Progenitor cell of endocrine pancreas (in vitro differentiated cells): ENCODE results near the gene CYP27B1. TPM values are rescaled to one million over a fixed set of nuclear protein-coding genes. Genes with fewer than 3 reads are reported as not detected.

Experiments
- DNase-seq: peaks from one replicate; pipeline ENCODE4 v3.0.0; 2021; ENCODE audit warnings: low spot score; ENCODE audit not compliant: unreplicated experiment
- H3K27ac Mint-ChIP-seq: 2 replicates; pipeline ENCODE4 v1.8.0; 2021; ENCODE audit warnings: mild to moderate bottlenecking, moderate library complexity, mixed read lengths
- H3K27me3 Mint-ChIP-seq: 2 replicates; pipeline ENCODE4 v1.8.0; 2021; ENCODE audit warnings: mixed read lengths
- H3K36me3 Mint-ChIP-seq: 2 replicates; pipeline ENCODE4 v1.8.0; 2022; ENCODE audit warnings: mixed read lengths; ENCODE audit not compliant: insufficient read depth
- H3K4me1 Mint-ChIP-seq: 2 replicates; pipeline ENCODE4 v1.8.0; 2021; ENCODE audit warnings: low read depth, mixed read lengths
- H3K4me3 Mint-ChIP-seq: 2 replicates; pipeline ENCODE4 v1.8.0; 2021; ENCODE audit warnings: low read depth, mild to moderate bottlenecking, moderate library complexity, mixed read lengths
- H3K9me3 Mint-ChIP-seq: 2 replicates; pipeline ENCODE4 v1.8.0; 2021; ENCODE audit warnings: low read depth, mixed read lengths
- total RNA-seq: library from RNA; stranded (reverse); gene quantifications from 2 replicates; pipeline ENCODE4 v1.2.1, GENCODE V29; 2021
- TF ChIP-seq, protein P1 (sequence below): fragments of 200-600 bp; sonication (generic); IDR thresholded peaks from one replicate; pipeline ENCODE4 v1.5.0; 2021; ENCODE audit warnings: antibody characterized with exemption, mild to moderate bottlenecking; ENCODE audit not compliant: unreplicated experiment

CYP27B1 gene
- total RNA-seq, 1 donor from 2014 or later = 2.0 TPM

- H3K36me3 Mint-ChIP-seq = peaks cover 12% of the 10 kb centered on the region
Observed at GRCh38 chr12:57783466-57783801, 16.6 kb upstream of the CYP27B1 start.

DNA sequence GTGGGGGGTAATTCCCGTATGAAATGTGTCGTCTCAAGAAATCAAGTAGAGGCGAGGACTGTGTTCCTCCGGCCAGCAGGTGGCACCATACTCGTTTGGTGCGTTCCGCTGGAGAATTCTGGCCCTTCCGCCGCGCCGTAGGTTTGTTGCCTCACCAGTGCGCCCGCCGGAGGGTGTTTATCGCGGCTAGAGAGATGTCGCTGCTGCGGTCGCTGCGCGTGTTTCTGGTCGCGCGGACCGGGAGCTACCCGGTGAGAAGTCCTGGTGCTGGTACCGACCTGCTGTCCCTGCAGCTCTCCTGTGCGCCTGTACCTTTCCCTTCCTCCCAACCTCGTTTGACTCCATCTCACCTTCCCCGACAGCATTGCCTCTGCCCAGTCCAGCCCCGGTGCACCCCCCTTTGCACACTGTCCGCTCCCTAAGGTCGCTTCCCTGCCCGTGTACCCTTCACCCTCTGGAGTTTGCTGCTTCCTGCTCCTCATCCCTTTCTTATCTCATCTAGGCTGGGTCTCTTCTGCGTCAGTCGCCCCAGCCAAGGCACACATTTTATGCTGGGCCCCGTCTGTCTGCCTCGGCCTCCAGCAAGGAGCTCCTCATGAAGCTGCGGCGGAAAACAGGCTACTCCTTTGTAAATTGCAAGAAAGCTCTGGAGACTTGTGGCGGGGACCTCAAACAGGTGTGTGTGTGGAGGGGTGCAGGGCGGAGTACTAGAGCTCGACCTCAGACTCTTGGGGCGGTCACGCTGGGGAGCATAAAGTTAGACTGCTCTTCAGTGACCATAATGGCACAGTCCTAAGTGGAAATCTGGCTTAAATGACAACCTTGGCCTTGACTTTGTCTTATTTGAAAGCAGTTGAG is 16.0 kb upstream of the CYP27B1 start, which contains the start of gene TSFM:
Gene TSFM (plus strand): TSS at position 180 of the 858 bp plus-strand sequence. CDS start 15 bp downstream, at position 195.
- H3K27me3 Mint-ChIP-seq = no peaks in the 10 kb centered on the region
- peaks cover 11% of the 10 kb centered on the region for H3K36me3 Mint-ChIP-seq
- TF ChIP-seq, protein P1, sequence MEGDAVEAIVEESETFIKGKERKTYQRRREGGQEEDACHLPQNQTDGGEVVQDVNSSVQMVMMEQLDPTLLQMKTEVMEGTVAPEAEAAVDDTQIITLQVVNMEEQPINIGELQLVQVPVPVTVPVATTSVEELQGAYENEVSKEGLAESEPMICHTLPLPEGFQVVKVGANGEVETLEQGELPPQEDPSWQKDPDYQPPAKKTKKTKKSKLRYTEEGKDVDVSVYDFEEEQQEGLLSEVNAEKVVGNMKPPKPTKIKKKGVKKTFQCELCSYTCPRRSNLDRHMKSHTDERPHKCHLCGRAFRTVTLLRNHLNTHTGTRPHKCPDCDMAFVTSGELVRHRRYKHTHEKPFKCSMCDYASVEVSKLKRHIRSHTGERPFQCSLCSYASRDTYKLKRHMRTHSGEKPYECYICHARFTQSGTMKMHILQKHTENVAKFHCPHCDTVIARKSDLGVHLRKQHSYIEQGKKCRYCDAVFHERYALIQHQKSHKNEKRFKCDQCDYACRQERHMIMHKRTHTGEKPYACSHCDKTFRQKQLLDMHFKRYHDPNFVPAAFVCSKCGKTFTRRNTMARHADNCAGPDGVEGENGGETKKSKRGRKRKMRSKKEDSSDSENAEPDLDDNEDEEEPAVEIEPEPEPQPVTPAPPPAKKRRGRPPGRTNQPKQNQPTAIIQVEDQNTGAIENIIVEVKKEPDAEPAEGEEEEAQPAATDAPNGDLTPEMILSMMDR = peak; percentile 99
- peak within 1 kb of the TSS; percentile 96 for H3K27ac Mint-ChIP-seq
- peak within 1 kb of the TSS; percentile 100 for H3K4me3 Mint-ChIP-seq
- peaks cover 12% of the 10 kb centered on the region for H3K4me1 Mint-ChIP-seq
- H3K9me3 Mint-ChIP-seq = no peaks in the 10 kb centered on the region
- peak; percentile 93 for DNase-seq

More at GRCh38 chr12:57783466-57783801, 16.6 kb upstream of the CYP27B1 start:
- no peak overlapping the region for H3K27ac Mint-ChIP-seq
- H3K4me3 Mint-ChIP-seq = peak overlapping the region; percentile 100
- DNase-seq = no peak
- no peaks in the 10 kb centered on the region for H3K9me3 Mint-ChIP-seq
- TF ChIP-seq, protein P1 = no peak
- H3K27me3 Mint-ChIP-seq = no peaks in the 10 kb centered on the region
- H3K4me1 Mint-ChIP-seq = peaks cover 12% of the 10 kb centered on the region

- Mint-ChIP-seq H3K9me3 (no peaks in the 10 kb centered on the region), H3K27ac (peak overlapping the region; percentile 96), H3K4me3 (peak overlapping the region; percentile 100), H3K36me3 (peaks cover 9% of the 10 kb centered on the region), H3K27me3 (no peaks in the 10 kb centered on the region), H3K4me1 (peaks cover 12% of the 10 kb centered on the region)
- DNase-seq = no peak
- TF ChIP-seq, protein P1 = no peak
Observed at GRCh38 chr12:57782243-57782607, 15.3 kb upstream of the CYP27B1 start.

GRCh38 chr12:57781801-57782200 is 14.9 kb upstream of the CYP27B1 start:
- peak overlapping the region; percentile 100 for H3K4me3 Mint-ChIP-seq
- H3K27me3 Mint-ChIP-seq = no peaks in the 10 kb centered on the region
- peaks cover 12% of the 10 kb centered on the region for H3K4me1 Mint-ChIP-seq
- no peaks in the 10 kb centered on the region for H3K9me3 Mint-ChIP-seq
- peaks cover 9% of the 10 kb centered on the region for H3K36me3 Mint-ChIP-seq
- DNase-seq = no peak
- TF ChIP-seq, protein P1 = no peak
- no peak overlapping the region for H3K27ac Mint-ChIP-seq

DNA sequence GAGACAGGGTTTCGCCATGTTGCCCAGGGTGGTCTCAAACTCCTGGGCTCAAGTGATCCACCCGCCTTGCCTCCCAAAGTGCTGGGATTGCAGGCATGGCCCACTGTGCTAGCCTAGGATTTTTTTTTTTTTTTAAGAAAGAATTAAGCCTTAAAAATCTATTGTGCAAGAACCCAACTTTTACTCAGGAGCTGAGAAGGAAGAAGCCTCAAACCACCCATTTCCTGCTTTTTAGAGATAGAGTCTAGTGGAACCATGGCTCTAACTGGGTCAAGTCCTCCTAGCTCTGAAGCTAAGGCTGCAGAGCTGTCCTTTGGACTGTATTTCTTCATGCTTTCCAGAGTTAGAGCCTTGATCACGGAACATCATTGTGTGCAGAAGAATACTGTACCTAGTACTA is 14.4 kb upstream of the CYP27B1 start:
- H3K36me3 Mint-ChIP-seq = peaks cover 6% of the 10 kb centered on the region
- no peak for DNase-seq

More for the DNA sequence above, 14.4 kb upstream of the CYP27B1 start:
- Mint-ChIP-seq H3K4me1 (peaks cover 12% of the 10 kb centered on the region), H3K27me3 (no peaks in the 10 kb centered on the region), H3K9me3 (no peaks in the 10 kb centered on the region), H3K27ac (no peak overlapping the region), H3K4me3 (no peak overlapping the region)
- TF ChIP-seq, protein P1 = no peak
